ENCODE measurements around the gene DNAH11. TPM values are rescaled to one million over a fixed set of nuclear protein-coding genes. Genes with fewer than 3 reads are reported as not detected.
"Not testable (repeated sequence)": the region's sequence is repeated elsewhere in the genome, so short reads cannot be mapped to it uniquely, and the experiment has no call there.

Gene DNAH11
- total RNA-seq, 1 donor from 2014 or later: 0.26 TPM

DNA sequence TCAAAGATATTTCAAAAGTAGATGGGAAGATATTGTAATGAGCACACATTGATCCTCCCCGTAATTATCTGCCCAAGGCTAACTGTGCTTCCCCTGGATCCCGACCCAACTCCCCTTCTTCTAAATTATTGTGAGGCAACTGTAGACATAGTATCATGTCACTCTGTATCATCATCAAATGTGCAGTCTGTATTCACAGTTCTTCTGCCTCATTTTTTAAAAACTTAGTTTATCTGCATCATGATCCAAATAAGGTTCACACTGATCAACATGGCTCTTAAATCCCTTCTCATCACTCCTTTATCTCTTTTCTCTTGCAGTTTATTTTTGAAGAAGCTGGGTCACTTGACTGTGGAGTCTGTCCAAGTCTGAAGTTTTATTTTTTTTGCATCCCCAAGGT, 375.4 kb downstream of the DNAH11 start:
- no peak for DNase-seq (ENCODE audit: low spot score)

DNA sequence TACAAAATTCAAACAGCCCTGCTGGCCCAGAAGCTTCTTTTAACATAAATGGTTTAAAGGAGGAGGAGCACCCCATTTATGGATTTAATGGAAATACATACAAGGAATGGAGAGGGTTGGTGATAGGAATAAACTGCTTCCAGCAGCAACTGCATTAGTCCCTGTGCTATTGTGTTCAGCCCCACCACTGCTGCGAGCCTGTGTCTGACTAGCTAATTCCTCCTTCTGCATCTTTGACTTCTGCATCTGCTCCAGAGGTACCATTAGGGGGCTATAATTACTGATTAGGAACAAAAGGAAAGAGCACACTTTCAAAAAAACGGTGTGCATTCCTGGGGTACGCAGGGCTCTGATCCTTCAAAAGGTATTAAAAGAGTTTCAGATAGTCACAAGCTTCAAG, 378.1 kb downstream of the DNAH11 start:
- no peak for DNase-seq (ENCODE audit: low spot score)

DNA sequence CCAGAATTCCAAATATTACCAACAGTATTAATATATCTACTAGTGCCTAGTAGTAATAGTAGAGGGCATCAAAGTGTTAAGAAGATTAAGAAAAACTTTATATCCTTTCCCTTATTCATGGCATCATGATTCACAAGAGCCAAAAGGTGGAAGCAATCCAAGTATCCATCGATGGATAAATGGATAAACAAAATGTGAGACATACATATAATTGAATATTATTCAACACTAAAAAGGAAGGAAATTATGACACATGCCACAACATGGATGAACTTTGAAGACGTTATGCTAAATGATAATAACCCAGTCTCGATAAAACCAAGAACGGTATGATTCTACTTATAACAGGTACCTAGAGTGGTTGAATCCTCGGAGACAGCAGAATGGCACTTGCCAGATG, 379.8 kb downstream of the DNAH11 start:
- DNase-seq (ENCODE audit: low spot score): no peak

DNA sequence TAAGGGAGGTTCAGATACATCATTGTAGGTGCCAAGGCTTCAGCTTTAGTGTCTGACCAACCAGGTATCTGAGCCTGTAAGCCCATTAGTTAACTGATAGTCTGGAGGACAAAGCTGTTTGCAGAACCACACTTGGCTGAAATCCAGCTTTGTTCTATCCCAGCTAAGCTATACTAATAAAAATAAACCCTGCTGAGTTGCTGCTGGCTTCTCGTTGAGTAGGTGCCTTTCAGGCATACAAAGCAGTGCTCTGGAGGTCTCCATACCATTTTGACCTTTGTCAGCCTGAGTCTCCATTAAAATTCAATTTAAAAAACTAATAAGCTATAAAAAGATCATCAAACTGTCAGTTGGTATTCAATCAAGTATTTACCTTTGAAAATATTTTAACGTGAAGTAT, 380.8 kb downstream of the DNAH11 start:
- DNase-seq (ENCODE audit: low spot score): no peak

DNA sequence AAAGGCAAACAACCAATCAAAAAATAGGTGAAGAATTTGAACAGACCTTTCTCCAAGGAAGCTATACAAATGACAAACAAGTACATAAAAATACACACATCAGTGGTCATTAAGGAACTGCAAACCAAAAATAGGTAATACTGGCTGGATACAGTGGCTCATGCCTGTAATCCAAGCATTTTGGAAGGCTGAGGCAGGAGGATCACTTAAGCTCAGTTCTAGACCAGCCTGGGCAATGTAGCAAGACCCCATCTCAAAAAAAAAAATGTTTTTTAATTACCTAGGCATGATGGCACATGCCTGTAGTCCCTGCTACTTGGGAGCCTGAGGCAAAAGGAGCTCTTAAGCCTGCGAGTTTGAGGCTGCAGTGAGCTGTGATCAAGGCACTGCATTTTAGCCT, 383.6 kb downstream of the DNAH11 start:
- no peak for DNase-seq (ENCODE audit: low spot score)

DNA sequence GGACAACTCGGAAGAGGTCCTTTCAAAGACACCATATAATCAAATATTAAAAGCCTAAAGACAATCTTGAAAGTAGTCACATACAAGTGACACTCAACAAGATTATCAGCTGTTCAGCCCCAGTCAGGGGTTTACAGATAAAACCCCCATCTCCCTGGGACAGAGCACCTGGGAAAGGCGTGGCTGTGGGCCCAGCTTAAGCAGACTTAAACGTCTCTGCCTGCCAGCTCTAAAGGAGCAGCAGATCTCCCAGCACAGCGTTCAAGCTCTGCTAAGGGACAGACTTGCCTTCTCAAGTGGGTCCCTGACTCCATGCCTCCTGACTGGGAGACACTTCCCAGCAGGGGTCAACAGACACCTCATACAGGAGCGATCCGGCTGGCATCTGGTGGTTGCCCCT, 384.9 kb downstream of the DNAH11 start:
- DNase-seq (ENCODE audit: low spot score): no peak

DNA sequence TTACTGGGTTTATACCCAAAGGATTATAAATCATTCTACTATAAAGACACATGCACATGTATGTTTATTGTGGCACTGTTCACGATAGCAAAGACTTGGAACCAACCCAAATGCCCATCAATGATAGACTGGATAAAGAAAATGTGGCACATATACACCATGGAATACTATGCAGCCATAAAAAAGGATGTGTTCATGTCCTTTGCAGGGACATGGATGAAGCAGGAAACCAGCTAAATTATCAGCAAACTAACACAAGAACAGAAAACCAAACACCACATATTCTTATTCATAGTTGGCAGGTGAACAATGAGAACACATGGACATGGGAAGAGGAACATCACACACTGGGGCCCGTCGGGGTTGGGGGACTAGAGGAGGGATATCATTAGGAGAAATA, 390.5 kb downstream of the DNAH11 start:
- not testable (repeated sequence) for DNase-seq (ENCODE audit: low spot score)

DNA sequence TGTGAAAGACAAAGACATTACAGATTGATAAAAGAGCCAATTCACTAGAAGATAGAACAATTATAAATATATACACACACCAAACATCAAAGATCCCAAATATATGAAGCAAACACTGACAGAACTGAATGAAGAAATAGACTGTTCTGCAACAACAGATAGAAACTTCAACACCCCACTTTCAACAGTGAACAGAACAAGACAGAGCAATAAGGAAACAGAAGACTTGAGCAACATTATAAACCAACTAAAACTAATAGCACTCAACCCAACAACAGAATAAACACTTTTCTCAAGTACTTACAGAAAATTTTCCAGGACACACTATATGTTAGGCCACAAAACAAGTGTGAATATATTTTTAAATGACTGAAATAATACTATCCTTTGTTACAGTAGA, 392.0 kb downstream of the DNAH11 start:
- DNase-seq (ENCODE audit: low spot score): no peak

DNA sequence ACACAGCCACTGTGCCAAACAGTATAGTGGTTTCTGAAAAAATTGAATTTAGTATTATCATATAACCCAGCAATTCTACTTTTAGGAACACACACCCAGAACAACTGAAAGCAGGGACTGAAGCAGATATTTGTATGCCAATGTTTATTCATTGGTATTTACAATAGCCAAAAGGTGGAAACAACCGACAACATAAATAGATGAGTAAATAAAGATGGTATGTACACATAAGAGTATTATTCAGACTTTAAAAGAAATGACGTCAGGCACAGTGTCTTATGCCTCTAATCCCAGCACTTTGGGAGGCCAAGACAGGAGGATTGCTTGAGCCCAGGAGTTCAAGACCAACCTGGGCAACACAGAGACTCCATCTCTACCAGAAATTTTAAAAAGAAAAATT, 395.6 kb downstream of the DNAH11 start:
- DNase-seq (ENCODE audit: low spot score): no peak

DNA sequence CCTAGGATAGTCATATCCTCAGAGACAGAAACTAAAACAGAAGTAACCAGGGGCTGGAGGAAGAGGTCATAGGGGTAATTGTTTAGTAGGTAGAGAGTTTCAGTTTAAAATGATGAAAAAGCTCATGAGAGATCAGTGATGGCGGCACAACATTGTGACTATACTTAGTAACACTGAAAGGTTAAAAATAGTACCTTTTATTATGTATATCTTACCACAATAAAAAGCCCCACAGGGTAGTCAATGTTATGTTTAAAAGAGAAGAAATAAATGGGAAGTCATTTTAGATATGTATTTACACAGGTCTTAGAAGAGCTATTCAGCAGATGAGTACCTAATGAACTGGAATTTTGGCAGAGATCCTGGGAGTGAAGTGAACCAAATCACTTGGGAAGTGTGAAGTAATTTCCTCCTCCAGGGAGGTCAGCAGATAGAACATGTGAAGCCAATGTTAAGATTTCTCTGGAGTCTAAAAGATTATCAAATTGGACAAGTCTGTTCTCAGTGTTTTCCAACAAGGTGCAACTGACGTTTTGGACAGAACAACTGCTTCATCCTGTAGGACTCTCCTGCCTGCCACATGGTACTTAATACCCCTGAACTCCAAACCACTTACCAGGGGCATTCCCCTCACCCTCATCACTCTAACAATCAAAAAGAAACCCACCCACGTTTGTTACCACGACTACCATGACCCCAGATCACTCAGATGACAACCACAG, 396.5 kb downstream of the DNAH11 start:
- DNase-seq (ENCODE audit: low spot score): no peak

DNA sequence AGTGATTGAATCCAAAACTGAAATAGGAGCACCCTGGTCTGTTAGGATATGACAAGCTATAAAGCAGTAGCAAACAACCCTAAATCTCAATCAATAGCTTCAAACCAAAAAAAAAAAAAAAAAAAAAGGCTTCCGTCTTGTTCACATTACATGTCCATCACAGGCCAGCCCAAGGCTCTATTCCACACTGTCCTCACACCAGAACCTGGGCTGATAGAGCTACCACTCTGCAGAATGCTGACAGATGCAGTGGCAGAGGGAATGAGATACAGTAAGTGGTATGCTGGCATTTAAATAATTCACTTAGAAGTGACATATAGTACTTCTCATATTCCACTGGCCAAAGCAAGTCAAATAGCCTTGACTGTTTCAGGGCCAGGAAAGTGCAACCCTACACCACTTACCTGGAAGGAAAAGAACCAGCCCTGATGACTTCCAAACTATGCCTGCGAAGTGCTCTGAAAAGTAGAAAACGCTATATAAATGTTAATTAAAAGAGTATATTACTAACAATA, 397.1 kb downstream of the DNAH11 start:
- DNase-seq (ENCODE audit: low spot score): no peak

DNA sequence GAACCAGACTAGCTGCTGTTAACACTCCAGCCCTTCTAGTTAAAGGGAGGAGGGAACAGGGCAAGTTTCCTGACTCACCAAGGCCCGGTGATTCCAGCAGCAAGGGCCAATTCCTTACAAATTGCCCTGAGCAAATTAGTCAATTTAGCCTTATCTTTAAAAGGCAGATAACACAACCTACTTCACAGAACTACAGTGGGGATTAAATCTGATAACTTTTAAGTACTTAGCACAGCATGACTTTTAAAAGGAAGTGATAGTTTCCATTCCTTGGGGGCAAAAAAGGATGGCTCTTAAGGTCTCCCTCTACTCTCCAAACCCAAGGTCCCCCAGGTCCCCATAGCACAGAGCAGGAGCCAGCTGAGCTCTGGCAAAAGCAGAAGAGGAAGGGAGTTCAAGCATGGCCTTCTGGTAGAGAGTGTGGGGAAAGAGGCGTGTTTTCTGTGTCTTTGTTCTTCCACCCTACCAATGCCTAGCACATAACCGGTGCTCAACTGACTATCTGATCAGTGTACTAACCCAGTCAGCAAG, 398.8 kb downstream of the DNAH11 start:
- DNase-seq (ENCODE audit: low spot score): no peak

DNA sequence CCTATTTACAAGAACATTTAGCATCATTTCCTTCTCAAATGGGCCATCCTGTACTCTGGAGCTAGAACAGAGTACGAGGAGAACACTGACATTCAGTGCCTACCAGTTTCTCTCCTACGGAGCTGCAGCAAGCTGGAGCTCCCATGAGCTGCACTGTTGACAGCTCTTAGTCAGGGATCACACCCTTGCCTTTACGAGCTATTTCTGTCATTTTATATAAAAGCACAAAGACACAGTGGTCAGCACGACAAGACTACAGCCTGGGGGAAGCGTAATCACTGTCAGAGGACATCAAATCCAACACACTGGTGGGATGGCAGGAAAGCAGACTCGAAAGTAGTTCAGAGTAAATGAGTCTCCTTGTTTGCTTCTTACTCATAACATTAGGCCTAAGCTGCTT, 400.1 kb downstream of the DNAH11 start:
- no peak for DNase-seq (ENCODE audit: low spot score)

DNA sequence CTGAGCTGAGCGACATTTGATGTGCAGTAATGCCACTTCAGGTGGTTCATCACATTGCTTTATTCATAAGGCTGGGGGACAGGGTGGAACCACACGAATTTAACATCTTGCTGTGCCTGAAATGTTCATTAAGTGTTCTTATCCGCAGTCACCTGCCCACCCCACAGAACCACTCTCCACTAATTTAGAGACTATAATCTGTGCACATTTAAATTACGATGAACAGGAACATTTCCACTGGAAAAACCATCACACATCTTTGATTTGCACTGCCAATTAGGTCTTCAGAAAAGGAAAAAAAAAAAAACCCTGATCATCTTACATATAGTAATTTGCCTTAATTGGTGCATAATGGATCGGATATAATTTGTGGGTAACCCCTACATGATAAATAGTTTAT, 400.6 kb downstream of the DNAH11 start:
- DNase-seq (ENCODE audit: low spot score): no peak

DNA sequence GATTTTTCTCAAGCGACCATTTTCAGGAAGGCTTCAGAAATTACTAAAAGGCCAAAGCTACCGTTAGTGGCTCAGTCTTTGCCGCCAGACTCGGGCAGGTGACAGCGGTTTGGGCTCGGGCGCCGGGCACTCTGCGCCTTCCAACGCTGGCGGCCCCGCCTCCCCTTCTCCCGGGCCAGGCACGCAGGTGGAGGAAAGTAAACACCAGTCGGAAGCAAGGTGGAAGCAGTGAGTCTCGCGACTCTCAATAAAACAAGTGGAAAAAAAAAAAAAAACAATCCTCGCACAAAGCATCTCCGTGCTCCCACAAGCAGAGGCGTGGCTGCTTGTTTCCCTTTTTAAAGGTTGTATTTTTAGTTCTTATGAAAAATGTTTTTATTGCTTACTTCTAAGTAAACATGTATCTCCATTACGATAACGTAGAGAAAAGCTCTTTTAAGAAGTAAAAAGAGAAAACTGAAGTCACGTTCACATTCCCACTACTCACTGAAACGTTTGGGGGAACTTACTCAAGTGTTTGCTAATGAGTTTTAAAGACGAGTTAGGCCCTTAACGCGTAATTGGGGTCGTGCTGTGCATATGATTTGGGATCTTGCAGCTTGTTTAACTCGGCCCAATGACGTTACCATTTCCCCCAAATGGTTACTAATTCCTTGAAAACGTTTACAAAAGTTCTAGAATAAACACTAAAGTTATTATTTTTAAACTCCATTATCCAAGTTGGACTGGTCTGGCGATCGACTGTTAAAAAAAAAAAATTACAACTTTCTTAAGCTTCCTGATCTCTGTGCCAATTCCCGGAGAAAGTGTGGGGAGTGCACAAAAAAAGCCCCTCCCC, 402.0 kb downstream of the DNAH11 start:
- DNase-seq (ENCODE audit: low spot score): no peak

DNA sequence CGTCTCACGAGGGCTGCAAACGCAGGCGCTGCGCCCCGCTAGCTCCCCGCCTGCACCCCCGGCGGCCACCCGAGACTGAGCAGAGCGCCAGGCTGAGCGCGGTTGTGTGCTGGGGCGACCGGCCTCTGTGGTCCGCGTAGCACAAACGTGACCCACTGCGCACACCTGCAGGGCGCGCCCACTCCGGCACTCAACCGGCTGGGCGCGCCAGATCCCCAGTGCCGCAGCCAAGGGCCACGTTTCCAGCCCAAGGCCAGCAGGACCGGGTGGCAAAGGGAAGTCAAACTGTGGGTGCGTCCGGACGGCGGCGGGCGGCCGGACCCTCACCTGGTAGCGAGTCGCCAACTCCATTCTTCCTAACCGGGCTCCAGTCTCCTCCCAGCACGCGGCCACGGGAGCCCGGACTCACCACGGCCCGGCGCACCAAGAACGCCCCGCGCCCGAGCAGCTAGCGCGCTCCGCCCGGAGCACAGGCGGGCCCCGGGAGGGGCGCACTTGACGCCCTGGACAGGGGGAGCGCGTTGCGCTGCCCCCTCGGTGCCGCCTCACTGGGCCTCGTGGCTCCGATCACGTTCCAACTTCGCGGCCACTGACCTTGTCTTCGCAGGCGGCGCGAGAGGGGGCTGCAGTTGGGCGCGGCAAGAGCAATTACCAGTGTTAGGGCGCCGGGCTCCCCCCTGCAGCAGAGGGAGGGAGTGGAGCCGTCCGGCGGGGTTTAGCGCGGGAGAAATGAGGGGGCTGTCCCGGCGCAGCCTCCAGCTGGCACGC, 402.8 kb downstream of the DNAH11 start, which contains the start of gene CDCA7L:
CDCA7L (minus strand) TSS at position 446 of the 768 bp plus-strand sequence; CDS start at position 351, 95 bp downstream.
- peak; percentile 90 for DNase-seq (ENCODE audit: low spot score)

DNA sequence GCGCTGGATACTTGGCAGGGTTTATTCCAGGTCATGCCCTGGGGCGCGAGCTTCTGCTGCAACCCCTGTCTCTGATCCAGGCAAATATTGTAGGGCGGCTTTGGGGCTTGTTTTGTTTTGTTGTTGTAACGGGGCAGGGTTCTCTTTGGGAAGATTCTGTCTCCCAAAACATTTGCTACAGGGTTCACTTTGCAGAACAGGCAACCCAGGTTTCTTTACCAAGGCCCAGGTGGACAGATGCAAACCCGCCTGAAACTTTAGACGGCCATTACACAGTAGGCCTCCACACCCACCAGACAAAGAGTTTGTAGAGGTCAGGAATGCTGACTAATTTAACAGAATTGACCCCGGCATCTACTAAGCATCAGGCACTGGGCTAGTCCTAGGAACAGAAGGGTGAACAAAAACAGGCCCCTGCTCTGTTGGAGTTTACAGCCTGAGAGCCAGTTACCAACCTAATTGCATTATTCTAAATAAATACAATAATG, 403.4 kb downstream of the DNAH11 start:
- no peak for DNase-seq (ENCODE audit: low spot score)

DNA sequence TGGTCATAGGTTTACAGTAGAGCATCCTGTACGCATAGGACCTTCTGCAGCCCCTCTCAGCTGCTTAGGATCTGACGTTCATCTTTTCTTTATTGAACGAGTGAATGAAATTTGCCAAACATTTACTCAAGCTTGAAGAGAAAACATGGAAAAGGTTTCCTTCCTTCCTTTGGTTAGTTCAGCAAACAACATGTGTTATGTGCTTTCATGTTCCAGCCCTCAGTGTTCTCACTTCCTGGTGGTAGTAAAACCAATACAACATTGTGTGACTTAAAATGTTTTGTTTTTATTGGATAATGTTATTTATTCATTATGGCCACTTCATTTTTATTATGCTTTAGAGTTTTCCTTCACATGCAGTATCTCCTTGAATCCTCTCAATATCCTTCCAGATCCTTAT, 404.2 kb downstream of the DNAH11 start:
- DNase-seq (ENCODE audit: low spot score): no peak

DNA sequence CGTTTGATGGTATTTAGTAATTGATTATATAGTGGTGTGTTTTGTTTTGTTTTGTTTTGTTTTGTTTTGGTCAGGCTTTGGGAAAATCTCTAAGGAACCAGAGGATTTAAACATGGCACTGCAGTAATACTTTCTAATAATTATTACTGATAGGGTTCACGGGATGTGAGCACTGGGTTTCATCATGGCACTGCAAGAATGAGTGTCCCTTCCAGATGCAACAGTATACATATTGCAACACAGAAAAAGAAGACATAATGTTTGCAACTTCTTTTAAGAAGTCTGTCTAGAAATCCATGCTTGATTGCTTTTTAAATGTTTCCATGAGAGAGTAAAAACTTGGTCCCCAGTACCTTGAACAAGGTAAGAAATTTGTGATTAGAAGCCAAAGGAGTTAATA, 405.1 kb downstream of the DNAH11 start:
- DNase-seq (ENCODE audit: low spot score): no peak

DNA sequence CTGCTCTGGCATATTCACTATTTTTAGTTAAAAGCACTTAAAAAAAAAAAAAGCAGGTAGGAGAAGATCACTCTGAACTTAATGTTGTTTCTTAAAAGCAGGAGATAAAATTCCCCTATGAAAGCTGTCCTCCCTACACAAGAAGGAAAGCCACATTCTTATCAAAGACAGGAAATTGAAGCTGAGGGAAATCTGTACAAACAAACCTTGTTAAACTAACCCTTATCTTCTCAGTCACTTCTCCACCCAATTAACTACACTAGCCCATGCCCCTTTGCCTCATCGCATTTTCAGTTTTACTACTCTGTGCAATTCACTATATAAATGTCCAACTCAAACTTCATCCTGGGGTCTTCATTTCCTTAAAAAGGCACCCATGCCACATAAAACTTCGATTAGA, 405.5 kb downstream of the DNAH11 start:
- no peak for DNase-seq (ENCODE audit: low spot score)

DNA sequence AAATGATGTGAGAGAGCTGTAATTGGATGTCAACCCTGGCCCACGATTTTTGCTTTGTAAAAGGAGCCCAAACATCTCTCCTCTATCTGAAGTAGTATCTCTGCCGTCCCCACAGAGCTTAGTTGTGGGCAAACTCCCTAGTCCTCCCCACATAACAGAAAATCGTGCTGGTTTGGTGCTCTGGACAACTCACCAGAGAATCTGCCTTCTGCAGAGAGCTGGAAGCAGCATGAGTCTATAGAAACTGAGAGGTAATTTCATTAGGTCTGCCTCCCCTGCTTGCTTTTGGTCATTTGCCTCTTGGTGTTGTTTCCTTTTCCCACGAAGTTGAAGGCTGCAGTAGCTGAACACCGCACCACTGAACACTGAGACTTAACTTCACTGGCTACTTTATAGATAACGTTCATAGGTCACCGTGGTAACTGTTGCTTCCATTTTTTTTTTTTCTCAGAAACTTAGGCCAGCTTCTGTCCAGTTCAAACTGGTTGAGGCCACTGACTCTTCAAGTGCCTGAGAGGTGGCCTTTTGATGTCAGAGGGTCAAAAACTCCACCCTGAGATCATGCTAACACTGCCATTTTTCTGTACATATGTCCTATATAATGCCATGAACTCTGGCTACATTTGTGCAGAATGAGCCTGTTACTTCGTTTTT, 406.2 kb downstream of the DNAH11 start:
- DNase-seq (ENCODE audit: low spot score): no peak
